B cell (primary cell): ENCODE results near the gene LIPC.

ENCODE experiments used
- CTCF ChIP-seq: fragments of 200-600 bp; IDR thresholded peaks from one replicate; pipeline ENCODE4 v1.8.0; 2022; ENCODE audit warnings: antibody characterized with exemption, mild to moderate bottlenecking
- EZH2 ChIP-seq: IDR thresholded peaks from 2 replicates; pipeline ENCODE4 v1.6.1; 2012; ENCODE audit warnings: borderline replicate concordance, low read depth, mild to moderate bottlenecking, moderate library complexity, low read length; ENCODE audit not compliant: insufficient read depth, poor library complexity, severe bottlenecking

- TF ChIP-seq CTCF (no peak), EZH2 (no peak)
Observed at GRCh38 chr15:58520464-58520863, 88.7 kb downstream of the LIPC start.
